GM12878 (cell line): ENCODE results near the gene AMBRA1. TPM values are rescaled to one million over a fixed set of nuclear protein-coding genes. Genes with fewer than 3 reads are reported as not detected.

Experiments used
- ATAC-seq: fragments of 200-7000 bp; cut with Tn5 transposase; 3 replicates; pipeline ENCODE4 v1.9.1; 2020; ENCODE audit warnings: mild to moderate bottlenecking, moderate library complexity
- BruUV-seq: library from RNA; stranded (reverse); fragments of 400-500 nt; replicated peaks from 2 replicates; lab custom pipeline; 2021; lab: Mats Ljungman, UMichigan
- CTCF ChIA-PET: fragments of 300-600 bp; sonication (Branson Sonifier 250); formaldehyde crosslinking; extraction: SDS; loops from one replicate; lab custom pipeline; 2021; ENCODE audit warnings: inconsistent platforms; lab: Yijun Ruan, JAX
- POLR2A ChIA-PET: fragments of 350-600 bp; formaldehyde crosslinking; extraction: SDS; loops from one replicate; lab custom pipeline; 2021; ENCODE audit warnings: inconsistent platforms; lab: Charles Lee
- RAD21 ChIA-PET: fragments of 300-600 bp; sonication (Branson Sonifier 250); formaldehyde crosslinking; loops from one replicate; lab custom pipeline; 2023; ENCODE audit warnings: antibody characterized with exemption; ENCODE audit not compliant: unreplicated experiment; lab: Charles Lee
- SMC1A ChIA-PET: fragments of 300-600 bp; sonication (Branson Sonifier 250); formaldehyde crosslinking; loops from one replicate; lab custom pipeline; 2023; ENCODE audit not compliant: unreplicated experiment, uncharacterized antibody; lab: Charles Lee
- DNase-seq: peaks from one replicate; pipeline ENCODE4 v3.0.0-alpha.2; 2011; ENCODE audit warnings: low read depth, low spot score
- FAIRE-seq: peaks from 3 replicates; lab custom pipeline; 2011; peaks lifted over from hg19 to GRCh38; lab: Jason Lieb, UNC
- H2AFZ ChIP-seq: 2 replicates; pipeline ENCODE4 v1.6.0; 2011; ENCODE audit warnings: low read depth, low read length, control low read depth; ENCODE audit not compliant: control insufficient read depth
- H3K27ac ChIP-seq: 2 replicates; pipeline ENCODE4 v1.5.1; 2011; ENCODE audit warnings: control low read depth; ENCODE audit not compliant: control insufficient read depth, insufficient read depth
- H3K27me3 ChIP-seq, 2 experiments: replicated peaks in 1 of 2; 2 replicates each; pipeline versions ENCODE4 v1.6.0 to v1.6.1; 2011; ENCODE audit warnings: low read length in 1 of 2; ENCODE audit not compliant: control insufficient read depth in 2 of 2, insufficient read depth in 2 of 2
- H3K36me3 ChIP-seq, 2 experiments: 2 replicates each; pipeline ENCODE4 v1.5.1; 2011; ENCODE audit warnings: low read length in 1 of 2; ENCODE audit not compliant: control insufficient read depth in 2 of 2, insufficient read depth in 2 of 2
- H3K4me1 ChIP-seq: 2 replicates; pipeline ENCODE4 v1.6.1; 2011; ENCODE audit warnings: mild to moderate bottlenecking, low read length, moderate library complexity, mixed read lengths; ENCODE audit not compliant: control insufficient read depth, insufficient read depth
- H3K4me2 ChIP-seq: 2 replicates; pipeline ENCODE4 v1.6.0; 2011; ENCODE audit warnings: control low read depth; ENCODE audit not compliant: control insufficient read depth, insufficient read depth
- H3K4me3 ChIP-seq: fragments of 200-600 bp; sonication (generic); 2 replicates; pipeline ENCODE4 v1.5.1; 2016
- H3K79me2 ChIP-seq: 2 replicates; pipeline ENCODE4 v1.6.0; 2011; ENCODE audit warnings: low read length; ENCODE audit not compliant: control insufficient read depth, insufficient read depth
- H3K9ac ChIP-seq: 2 replicates; pipeline ENCODE4 v1.8.0; 2011; ENCODE audit warnings: low read length, control low read depth, mixed read lengths; ENCODE audit not compliant: control insufficient read depth, insufficient read depth
- H3K9me3 ChIP-seq: replicated peaks from 3 replicates; pipeline ENCODE4 v1.5.1; 2011; ENCODE audit warnings: mild to moderate bottlenecking, low read length; ENCODE audit not compliant: control insufficient read depth, insufficient read depth
- H4K20me1 ChIP-seq: 2 replicates; pipeline ENCODE4 v1.6.0; 2011; ENCODE audit not compliant: control insufficient read depth, insufficient read depth
- CREM ChIP-seq: IDR thresholded peaks from 2 replicates; pipeline ENCODE4 v1.6.1; 2014; ENCODE audit warnings: antibody characterized with exemption, low read depth
- FOXM1 ChIP-seq: IDR thresholded peaks from 2 replicates; pipeline ENCODE4 v1.6.1; 2012; ENCODE audit warnings: low read depth, mild to moderate bottlenecking, inconsistent platforms, low read length, moderate library complexity
- NFXL1 ChIP-seq: fragments of 450-650 bp; IDR thresholded peaks from 2 replicates; pipeline ENCODE4 v1.6.1; 2017; ENCODE audit warnings: antibody characterized with exemption, mild to moderate bottlenecking, borderline replicate concordance
- RAD21 ChIP-seq: IDR thresholded peaks from 2 replicates; pipeline ENCODE4 v1.6.1; 2011; ENCODE audit warnings: mild to moderate bottlenecking, low read depth, low read length, moderate library complexity; ENCODE audit not compliant: insufficient read depth
- RFX5 ChIP-seq: IDR thresholded peaks from 2 replicates; pipeline ENCODE4 v1.6.1; 2011; ENCODE audit warnings: low read depth, low read length, improper control_type of control experiment
- SUPT20H ChIP-seq: IDR thresholded peaks from 2 replicates; pipeline ENCODE4 v1.6.1; 2011; ENCODE audit warnings: low read depth, mild to moderate bottlenecking, low read length, moderate library complexity, borderline replicate concordance; ENCODE audit not compliant: control insufficient read depth
- WGBS: methylation state at CpG from one replicate; pipeline ENCODE4 v1.1.6; 2016; ENCODE audit warnings: low lambda C conversion rate; ENCODE audit not compliant: insufficient replicate concordance, insufficient coverage; ENCODE audit errors: missing lambda C conversion rate; 5-methylcytosine and 5-hydroxymethylcytosine counted together
- in situ Hi-C: fragments of 300-500 bp; cut with MboI; formaldehyde crosslinking; loops from 9 replicates; pipeline ENCODE4 v1.14.3; 2018; ENCODE audit warnings: mixed read lengths
- intact Hi-C: fragments of 100-400 bp; cut with micrococcal nuclease; formaldehyde crosslinking; loops from one replicate; pipeline ENCODE4 v1.14.2; 2022; ENCODE audit not compliant: unreplicated experiment
- polyA plus RNA-seq, 11 experiments: library from polyadenylated mRNA; depleted of rRNA in 4 of 11; unstranded in 6 of 11; stranded (reverse) in 5 of 11; fragments of >200 nt; fragmentation: Nextera tagmentation in 4 of 11; fragmentation: Illumina TruSeq in 1 of 11; extraction: Ambion mirVana in 4 of 11; extraction: Trizol in 1 of 11; gene quantifications; 1 replicate in 1 of 11; 2 replicates in 10 of 11; pipeline versions ENCODE4 v1.2.1 to v1.2.3, GENCODE V29; 2011 to 2016; ENCODE audit warnings: inconsistent platforms in 2 of 11, missing spikeins in 2 of 11, low read depth in 1 of 11
- total RNA-seq, 4 experiments: library from RNA; depleted of rRNA in 3 of 4; stranded (reverse); fragments of >200 nt in 3 of 4; fragmentation: Illumina TruSeq in 1 of 4; extraction: Trizol in 1 of 4; gene quantifications; 2 replicates each; pipeline versions ENCODE4 v1.2.1 to v1.2.3, GENCODE V29; 2013 to 2021
- TF ChIP-seq, protein P1 (sequence below): fragments of 450-650 bp; IDR thresholded peaks from 2 replicates; pipeline ENCODE4 v1.6.1; 2017; ENCODE audit warnings: low read depth, mild to moderate bottlenecking, moderate library complexity

Gene AMBRA1
- total and polyA plus RNA-seq, 10 of the 15 experiments (the other 5 are each of a cell fraction or from before 2014, with no cell fraction given), result 0.57 to 34.3 (median 13.7) TPM

DNA sequence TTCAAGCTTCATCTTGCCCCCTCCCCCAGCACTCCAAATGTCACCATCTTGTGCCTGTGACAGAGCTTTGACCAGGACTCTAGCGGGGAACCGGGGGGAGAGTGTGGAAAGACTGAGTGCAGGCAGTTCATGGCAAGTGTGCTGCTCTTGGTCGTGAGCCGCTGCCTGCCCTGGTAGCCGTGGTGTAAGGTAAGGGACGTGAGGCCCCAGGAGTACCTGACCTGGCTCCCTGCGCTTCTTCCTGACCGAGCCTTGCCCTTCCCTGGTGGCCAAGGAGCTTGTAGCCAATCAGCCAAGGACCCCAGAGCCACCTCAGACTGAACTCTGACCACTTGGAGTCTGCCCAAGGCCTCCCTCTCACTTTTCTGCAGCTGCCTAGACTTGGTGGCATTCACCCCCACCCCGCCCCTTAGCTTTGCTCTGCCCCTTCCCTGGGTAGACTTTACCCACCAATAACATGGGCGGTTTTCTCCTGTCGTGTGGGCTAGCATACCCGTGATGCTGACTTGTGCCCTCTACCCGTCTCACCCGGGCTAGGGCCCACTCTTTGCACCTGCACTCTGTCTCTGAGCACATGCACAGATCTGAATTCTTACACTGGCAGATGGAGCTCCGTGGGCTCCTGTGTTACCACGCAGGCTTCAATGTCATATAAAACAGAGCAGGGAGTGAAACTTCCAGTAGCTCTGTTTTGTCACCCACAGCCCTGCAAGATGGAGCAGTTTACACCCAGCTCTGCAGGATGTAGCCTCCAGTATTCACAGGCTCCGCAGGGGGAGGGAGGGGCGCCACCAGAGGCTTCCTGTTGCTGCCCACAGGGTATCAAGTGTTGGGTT, 245.0 kb downstream of the AMBRA1 start:
- FAIRE-seq (no peak), DNase-seq (no peak), ATAC-seq (peak; percentile 38)
- POLR2A ChIA-PET, result interaction anchor here (0.5 to 3.0 kb wide), 7 partner anchors 9 to 244 kb away, joined by 3 to 32 read pairs (median 4); no protein-coding TSS in a partner anchor
- CTCF ChIA-PET, result interaction anchor here (0.8 to 19.9 kb wide), 12 partner anchors 8 to 189 kb away, joined by 3 to 423 read pairs (median 6); no protein-coding TSS in a partner anchor
- H3K79me2 ChIP-seq, result peaks cover 56% of the 10 kb centered on the region
- no peaks in the 10 kb centered on the region for H3K9me3 ChIP-seq
- RAD21 ChIA-PET, result interaction anchor here (0.8 to 3.4 kb wide), 10 partner anchors 10 to 212 kb away, joined by 3 to 38 read pairs (median 4); no protein-coding TSS in a partner anchor
- H3K36me3 ChIP-seq, result peaks cover 0 to 3% of the 10 kb centered on the region in 2 experiments; a peak in 3 of 4 replicates
- H3K4me2 ChIP-seq, result peak overlapping the region; percentile 98
- TF ChIP-seq RFX5 (no peak), RAD21 (no peak), NFXL1 (no peak), SUPT20H (no peak), CREM (no peak), FOXM1 (no peak)
- TF ChIP-seq, protein P1, sequence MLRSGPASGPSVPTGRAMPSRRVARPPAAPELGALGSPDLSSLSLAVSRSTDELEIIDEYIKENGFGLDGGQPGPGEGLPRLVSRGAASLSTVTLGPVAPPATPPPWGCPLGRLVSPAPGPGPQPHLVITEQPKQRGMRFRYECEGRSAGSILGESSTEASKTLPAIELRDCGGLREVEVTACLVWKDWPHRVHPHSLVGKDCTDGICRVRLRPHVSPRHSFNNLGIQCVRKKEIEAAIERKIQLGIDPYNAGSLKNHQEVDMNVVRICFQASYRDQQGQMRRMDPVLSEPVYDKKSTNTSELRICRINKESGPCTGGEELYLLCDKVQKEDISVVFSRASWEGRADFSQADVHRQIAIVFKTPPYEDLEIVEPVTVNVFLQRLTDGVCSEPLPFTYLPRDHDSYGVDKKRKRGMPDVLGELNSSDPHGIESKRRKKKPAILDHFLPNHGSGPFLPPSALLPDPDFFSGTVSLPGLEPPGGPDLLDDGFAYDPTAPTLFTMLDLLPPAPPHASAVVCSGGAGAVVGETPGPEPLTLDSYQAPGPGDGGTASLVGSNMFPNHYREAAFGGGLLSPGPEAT, result no peak
- no TSS peak for BruUV-seq
- peak overlapping the region; percentile 83 for H3K9ac ChIP-seq
- SMC1A ChIA-PET, result interaction anchor here (0.5 to 5.3 kb wide), 8 partner anchors 12 to 134 kb away, joined by 3 to 70 read pairs (median 5); no protein-coding TSS in a partner anchor
- peak overlapping the region; percentile 71 for H3K27ac ChIP-seq
- no peaks in the 10 kb centered on the region for H3K27me3 ChIP-seq
- peaks cover 45% of the 10 kb centered on the region for H3K4me1 ChIP-seq
- H2AFZ ChIP-seq, result no peak overlapping the region
- in situ Hi-C loops, result no loop called here
- H4K20me1 ChIP-seq, result no peaks in the 10 kb centered on the region
- peak overlapping the region; percentile 88 for H3K4me3 ChIP-seq
- intact Hi-C loops, result loop anchor here (10.0 kb wide), 1 partner anchor 224 kb away; the partner anchor contains the start of gene PHF21A
- 35% methylated on average over 18 of the region's 18 CpGs for WGBS
